Measurements from ENCODE around the gene BNIP1. TPM values are rescaled to one million over a fixed set of nuclear protein-coding genes. Genes with fewer than 3 reads are reported as not detected.
"Not testable (repeated sequence)": the region's sequence is repeated elsewhere in the genome, so short reads cannot be mapped to it uniquely, and the experiment has no call there.

The BNIP1 gene
- total RNA-seq, 2 experiments from 2014 or later: 13.2 to 13.3 TPM

DNA sequence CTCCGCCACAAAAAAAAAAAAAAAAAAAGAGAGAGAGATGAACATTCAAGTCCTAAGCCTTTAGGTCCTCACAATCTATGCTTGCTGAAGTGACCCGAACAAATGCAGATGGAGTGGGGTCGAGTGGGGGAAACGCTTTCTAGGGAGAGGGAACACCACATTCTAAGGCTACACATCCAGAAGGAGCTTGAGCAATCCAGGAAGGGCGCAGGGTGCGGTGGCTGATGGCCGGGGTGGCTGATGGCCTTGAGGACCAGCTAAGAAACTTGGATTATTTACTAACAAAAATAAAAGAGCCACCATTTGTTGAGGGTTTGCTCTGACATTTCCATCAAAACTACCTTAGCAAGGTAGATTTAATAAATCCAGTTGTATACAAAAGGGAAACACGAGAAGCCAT lies 764 bp upstream of the BNIP1 start:
- DNase-seq: no peak
- Mint-ChIP-seq H3K36me3 (ENCODE audit: low read depth) (peaks cover 7% of the 10 kb centered on the region), H3K9me3 (no peaks in the 10 kb centered on the region), H3K4me1 (peaks cover 17% of the 10 kb centered on the region), H3K27me3 (no peaks in the 10 kb centered on the region), H3K4me3 (no peak overlapping the region), H3K27ac (no peak overlapping the region)
- CTCF ChIA-PET: interaction anchor here (0.7 to 5.4 kb wide), 2 partner anchors 79 to 159 kb away, joined by 4 to 42 read pairs; partner anchors contain the start of gene ATP6V0E1
- POLR2A ChIA-PET: interaction anchor here (1.8 to 2.2 kb wide), 2 partner anchors 108 to 160 kb away, joined by 8 to 31 read pairs; partner anchors contain the start of gene ATP6V0E1

DNA sequence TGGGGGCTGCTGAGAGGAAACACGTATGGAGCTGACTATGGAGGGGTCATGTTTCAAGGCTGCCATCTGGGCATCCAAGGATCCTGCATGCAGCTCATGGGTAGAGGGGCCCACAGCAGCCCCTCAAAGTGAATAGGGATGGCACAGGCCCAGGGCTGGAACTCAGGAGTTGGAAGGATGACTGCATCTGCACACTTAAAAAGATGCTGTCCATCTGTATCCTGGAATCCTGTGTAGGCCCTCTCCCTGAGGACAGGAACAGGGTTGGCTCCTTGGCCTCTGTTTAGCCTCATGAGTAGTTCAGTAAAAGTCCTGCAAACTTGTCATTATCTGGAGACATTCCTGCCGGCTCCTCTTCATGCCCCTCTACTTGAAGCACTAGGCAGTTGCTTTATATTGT lies 4.0 kb downstream of the BNIP1 start:
- no peak overlapping the region for H3K27ac Mint-ChIP-seq
- H3K4me3 Mint-ChIP-seq: no peak overlapping the region
- H3K9me3 Mint-ChIP-seq: no peaks in the 10 kb centered on the region
- no peak for DNase-seq
- ChIA-PET CTCF (interaction anchor here (0.7 to 5.4 kb wide), 2 partner anchors 113 to 164 kb away, joined by 3 to 42 read pairs; partner anchors contain the start of gene ATP6V0E1), POLR2A (interaction anchor here (0.7 kb wide), 1 partner anchor 164 kb away, joined by 4 read pairs; no protein-coding TSS in a partner anchor)
- H3K4me1 Mint-ChIP-seq: peaks cover 17% of the 10 kb centered on the region
- H3K36me3 Mint-ChIP-seq (ENCODE audit: low read depth): peaks cover 27% of the 10 kb centered on the region
- H3K27me3 Mint-ChIP-seq: no peaks in the 10 kb centered on the region

DNA sequence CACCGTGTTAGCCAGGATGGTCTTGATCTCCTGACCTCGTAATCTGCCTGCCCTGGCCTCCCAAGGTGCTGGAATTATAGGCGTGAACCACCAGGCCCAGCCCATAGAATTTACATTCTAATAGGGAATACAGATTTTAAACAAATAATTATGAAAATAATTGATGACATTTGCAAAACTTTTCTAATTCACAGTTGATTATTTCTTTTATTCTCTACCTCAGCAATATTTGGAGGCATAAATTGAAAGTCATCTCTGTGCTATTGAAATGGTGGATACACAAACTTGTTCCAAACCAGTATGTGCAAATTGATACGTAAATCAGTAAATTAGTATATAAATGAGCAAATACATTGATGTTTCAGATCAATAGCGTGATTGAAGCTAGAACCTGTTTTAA lies 8.2 kb downstream of the BNIP1 start:
- no peak overlapping the region for H3K4me3 Mint-ChIP-seq
- ChIA-PET POLR2A (interaction anchor here (1.0 kb wide), 1 partner anchor 11 kb away, joined by 3 read pairs; no protein-coding TSS in a partner anchor), CTCF (interaction anchor here (0.8 kb wide), 1 partner anchor 15 kb away, joined by 4 read pairs; no protein-coding TSS in a partner anchor)
- no peaks in the 10 kb centered on the region for H3K27me3 Mint-ChIP-seq
- no peak overlapping the region for H3K27ac Mint-ChIP-seq
- H3K36me3 Mint-ChIP-seq (ENCODE audit: low read depth): peaks cover 30% of the 10 kb centered on the region
- H3K4me1 Mint-ChIP-seq: no peaks in the 10 kb centered on the region
- H3K9me3 Mint-ChIP-seq: no peaks in the 10 kb centered on the region
- no peak for DNase-seq

DNA sequence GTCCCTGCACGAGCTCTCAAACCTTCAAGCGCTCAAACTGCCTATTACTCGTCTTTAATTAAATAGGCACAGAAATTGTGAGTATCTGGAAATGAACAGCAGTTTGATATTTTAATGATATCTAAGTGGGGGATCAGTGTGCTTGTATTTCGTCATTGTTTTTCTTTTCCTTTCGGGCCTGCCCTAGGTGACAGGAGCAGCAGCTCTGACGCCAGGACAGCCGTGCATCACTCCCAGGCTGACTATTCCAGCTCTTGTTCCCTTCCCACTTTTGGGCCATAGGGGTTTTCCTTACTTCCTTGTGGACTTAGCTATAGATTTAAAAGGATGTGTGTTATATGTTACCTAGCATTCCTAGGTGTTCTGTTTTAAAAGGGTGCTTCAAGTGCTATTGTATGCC lies 9.5 kb downstream of the BNIP1 start:
- Mint-ChIP-seq H3K36me3 (ENCODE audit: low read depth) (peaks cover 33% of the 10 kb centered on the region), H3K27me3 (no peaks in the 10 kb centered on the region), H3K4me1 (no peaks in the 10 kb centered on the region), H3K4me3 (no peak overlapping the region), H3K9me3 (no peaks in the 10 kb centered on the region), H3K27ac (no peak overlapping the region)
- DNase-seq: no peak
- ChIA-PET POLR2A (interaction anchor here (1.0 kb wide), 1 partner anchor 13 kb away, joined by 3 read pairs; no protein-coding TSS in a partner anchor), CTCF (no interaction called here)

DNA sequence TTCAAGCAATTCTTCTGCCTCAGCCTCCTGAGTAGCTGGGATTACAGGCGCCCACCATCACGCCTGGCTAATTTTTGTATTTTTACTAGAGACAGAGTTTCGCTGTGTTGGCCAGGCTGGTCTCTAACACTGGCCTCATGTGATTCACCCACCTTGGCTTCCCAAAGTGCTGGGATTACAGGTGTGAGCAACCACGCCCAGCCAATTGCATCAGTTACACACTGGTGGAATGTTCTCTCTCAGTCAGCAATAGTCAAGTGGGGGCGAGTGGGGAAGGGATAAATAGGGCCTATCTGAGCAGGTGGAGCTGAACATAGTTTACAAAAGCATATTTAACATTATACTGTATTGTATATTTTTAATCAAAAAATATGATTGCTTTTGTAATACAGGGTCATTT lies 10.3 kb downstream of the BNIP1 start:
- CTCF ChIA-PET, H3K27ac Mint-ChIP-seq: not testable (repeated sequence)
- H3K36me3 Mint-ChIP-seq (ENCODE audit: low read depth): peaks cover 29% of the 10 kb centered on the region

DNA sequence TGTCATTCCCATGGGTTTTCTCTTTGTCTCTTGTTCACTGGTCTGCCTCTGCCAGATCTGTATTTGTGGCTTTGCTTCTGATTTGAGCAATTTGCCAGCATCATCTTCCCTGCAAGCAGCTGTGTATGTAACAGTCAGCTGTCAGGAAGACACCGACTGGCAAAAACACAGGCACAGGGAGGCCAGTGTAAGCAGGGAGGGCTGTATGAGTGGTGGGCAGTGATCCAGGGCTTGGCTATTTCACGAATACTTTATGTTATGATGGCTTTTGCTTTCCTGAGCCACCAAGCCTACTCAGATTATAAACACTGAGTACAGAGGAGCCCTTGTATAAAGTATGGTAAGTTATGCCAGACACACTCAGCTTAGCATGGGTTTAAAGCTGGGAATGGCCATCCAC lies 11.6 kb downstream of the BNIP1 start:
- no peak for DNase-seq
- H3K4me3 Mint-ChIP-seq: no peak overlapping the region
- no peaks in the 10 kb centered on the region for H3K27me3 Mint-ChIP-seq
- no peak overlapping the region for H3K27ac Mint-ChIP-seq
- no peaks in the 10 kb centered on the region for H3K4me1 Mint-ChIP-seq
- CTCF ChIA-PET: no interaction called here
- H3K36me3 Mint-ChIP-seq (ENCODE audit: low read depth): peaks cover 30% of the 10 kb centered on the region
- POLR2A ChIA-PET: no interaction called here
- no peaks in the 10 kb centered on the region for H3K9me3 Mint-ChIP-seq

More for the DNA sequence above, 10.3 kb downstream of the BNIP1 start:
- H3K27me3 Mint-ChIP-seq, POLR2A ChIA-PET, DNase-seq, H3K4me1 Mint-ChIP-seq, H3K4me3 Mint-ChIP-seq, H3K9me3 Mint-ChIP-seq: not testable (repeated sequence)

DNA sequence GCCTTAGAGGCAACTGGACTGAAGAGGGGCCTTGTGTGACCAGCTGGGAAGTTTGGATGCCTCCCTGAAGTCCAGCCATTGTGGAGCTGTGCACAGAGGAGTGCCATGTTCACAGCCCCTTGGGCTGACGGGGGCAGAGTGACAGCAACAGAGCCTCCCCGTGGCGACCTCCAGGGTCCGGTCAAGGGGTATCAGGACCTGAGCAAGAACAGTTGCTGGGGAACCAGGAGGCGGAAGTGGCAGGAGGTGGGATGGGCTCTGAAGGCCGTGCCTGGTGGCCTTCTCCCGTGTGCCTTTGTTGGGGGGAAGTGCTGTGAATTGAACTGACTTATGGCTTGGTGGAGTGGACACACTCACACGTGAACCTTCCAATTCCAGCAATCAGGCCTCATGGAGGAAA lies 14.0 kb downstream of the BNIP1 start:
- Mint-ChIP-seq H3K4me1 (no peaks in the 10 kb centered on the region), H3K9me3 (no peaks in the 10 kb centered on the region), H3K4me3 (no peak overlapping the region), H3K36me3 (ENCODE audit: low read depth) (peaks cover 34% of the 10 kb centered on the region), H3K27ac (no peak overlapping the region), H3K27me3 (no peaks in the 10 kb centered on the region)
- CTCF ChIA-PET: no interaction called here
- POLR2A ChIA-PET: no interaction called here
- no peak for DNase-seq

DNA sequence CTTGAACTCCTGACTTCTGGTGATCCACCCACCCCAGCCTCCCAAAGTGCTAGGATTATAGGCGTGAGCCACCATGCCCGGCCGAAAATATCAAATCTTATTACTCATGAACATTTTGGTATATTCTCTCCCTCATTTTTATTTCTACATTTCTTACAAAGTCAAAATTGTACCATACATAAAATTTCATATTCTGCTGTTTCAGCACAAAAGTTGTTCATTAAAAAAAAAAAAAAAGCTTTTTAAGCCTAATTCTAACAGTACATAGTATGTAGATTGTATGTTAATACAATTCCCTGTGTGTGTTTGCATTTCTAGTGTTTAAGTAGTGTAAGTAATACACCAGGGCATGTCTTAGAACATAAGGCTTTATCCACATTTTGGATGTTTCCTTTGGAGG lies 14.9 kb downstream of the BNIP1 start:
- peaks cover 30% of the 10 kb centered on the region for H3K36me3 Mint-ChIP-seq (ENCODE audit: low read depth)

DNA sequence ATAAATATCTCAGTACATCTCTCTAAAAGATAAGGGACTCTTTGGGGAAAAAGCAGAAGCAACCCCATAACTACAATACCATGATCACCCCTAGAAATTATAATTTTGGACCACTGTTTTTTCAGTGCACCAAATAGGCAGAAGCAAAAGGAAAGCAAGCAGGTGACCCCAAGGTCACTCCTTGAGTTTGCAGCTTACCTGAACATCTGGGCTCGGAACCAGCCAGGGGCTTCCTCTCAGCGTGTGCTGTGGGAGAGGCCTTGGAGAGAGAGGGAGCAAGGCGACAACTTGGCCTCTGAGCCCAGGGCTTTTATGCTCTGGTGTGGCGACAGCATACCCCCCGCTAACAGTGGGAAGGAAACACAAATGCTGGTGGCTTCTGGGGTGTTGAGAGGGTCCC lies 16.8 kb downstream of the BNIP1 start:
- Mint-ChIP-seq H3K27me3 (no peaks in the 10 kb centered on the region), H3K9me3 (no peaks in the 10 kb centered on the region), H3K4me1 (no peaks in the 10 kb centered on the region), H3K4me3 (no peak overlapping the region), H3K36me3 (ENCODE audit: low read depth) (peaks cover 28% of the 10 kb centered on the region), H3K27ac (no peak overlapping the region)
- no peak for DNase-seq
- POLR2A ChIA-PET: no interaction called here
- CTCF ChIA-PET: no interaction called here

More for the DNA sequence above, 14.9 kb downstream of the BNIP1 start:
- no peaks in the 10 kb centered on the region for H3K4me1 Mint-ChIP-seq
- no peak overlapping the region for H3K27ac Mint-ChIP-seq
- no peak overlapping the region for H3K4me3 Mint-ChIP-seq
- H3K9me3 Mint-ChIP-seq: no peaks in the 10 kb centered on the region
- no peak for DNase-seq
- no peaks in the 10 kb centered on the region for H3K27me3 Mint-ChIP-seq
- CTCF ChIA-PET: no interaction called here
- POLR2A ChIA-PET: no interaction called here

DNA sequence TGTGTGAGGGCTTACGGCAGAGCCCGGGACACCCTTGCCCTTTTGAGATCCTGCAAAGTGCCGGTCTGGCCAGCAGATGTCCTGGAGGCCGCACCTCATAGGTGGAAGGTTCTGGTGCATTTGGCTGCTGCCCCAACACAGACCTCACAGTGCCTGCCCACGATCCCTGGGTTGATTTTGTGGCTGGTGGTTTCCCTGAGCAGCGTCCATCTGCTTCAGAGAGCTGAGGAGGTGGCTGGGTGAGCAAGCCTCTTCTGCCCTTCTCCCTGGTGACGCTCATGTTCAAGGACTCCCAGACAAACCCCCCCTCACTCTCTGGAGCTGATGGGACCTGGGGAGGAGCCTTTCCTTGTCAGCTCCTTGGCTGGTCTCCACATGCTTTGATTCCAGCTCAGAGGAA lies 18.9 kb downstream of the BNIP1 start:
- ChIA-PET CTCF (no interaction called here), POLR2A (interaction anchor here (1.0 to 1.4 kb wide), 2 partner anchors 10 to 179 kb away, joined by 3 read pairs; no protein-coding TSS in a partner anchor)
- H3K4me3 Mint-ChIP-seq: no peak overlapping the region
- peaks cover 26% of the 10 kb centered on the region for H3K36me3 Mint-ChIP-seq (ENCODE audit: low read depth)
- H3K9me3 Mint-ChIP-seq: no peaks in the 10 kb centered on the region
- no peaks in the 10 kb centered on the region for H3K4me1 Mint-ChIP-seq
- DNase-seq: no peak
- H3K27ac Mint-ChIP-seq: no peak overlapping the region
- no peaks in the 10 kb centered on the region for H3K27me3 Mint-ChIP-seq

DNA sequence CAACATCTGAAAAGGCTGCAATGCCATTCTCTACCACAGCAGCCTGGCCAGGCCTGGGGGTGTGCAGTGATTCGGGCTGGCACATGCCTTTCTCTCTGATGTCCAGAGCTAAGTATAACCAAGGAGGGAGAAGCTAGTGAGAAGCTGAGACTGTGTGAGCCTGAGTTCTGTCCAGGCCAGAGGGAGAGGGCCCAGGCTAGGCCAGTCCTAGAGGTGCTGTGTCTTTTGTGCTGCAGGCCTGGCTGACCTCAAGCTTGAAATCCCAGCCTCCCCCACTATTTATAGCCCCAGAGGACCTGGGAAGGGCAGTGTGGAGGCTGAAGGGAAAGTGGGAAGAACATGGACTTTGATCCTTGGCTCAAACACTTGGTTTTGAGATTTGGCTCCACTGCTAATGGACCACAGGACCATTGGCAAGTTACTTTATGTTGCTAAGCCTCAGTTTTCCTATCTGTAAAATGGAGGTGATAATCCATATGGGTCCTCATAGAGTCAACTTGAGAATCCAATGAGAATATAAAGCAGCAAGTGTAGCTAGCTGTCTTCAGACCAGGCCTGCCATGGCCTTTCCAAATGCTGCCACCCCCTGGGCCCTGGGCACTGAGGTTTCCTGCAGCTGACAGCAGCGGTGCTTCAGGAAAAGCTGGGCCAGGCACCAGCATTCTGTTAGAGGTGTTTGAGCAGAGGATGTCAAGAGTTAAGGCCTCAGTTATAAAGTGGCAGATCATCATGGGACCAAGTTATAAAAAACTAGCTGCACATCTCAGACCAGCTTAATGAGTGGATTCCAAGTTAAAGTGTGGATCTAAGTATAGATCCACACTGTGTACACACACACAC lies 21.1 kb downstream of the BNIP1 start:
- Mint-ChIP-seq H3K27ac (no peak overlapping the region), H3K4me1 (no peaks in the 10 kb centered on the region), H3K27me3 (no peaks in the 10 kb centered on the region), H3K36me3 (ENCODE audit: low read depth) (peaks cover 15% of the 10 kb centered on the region), H3K9me3 (no peaks in the 10 kb centered on the region), H3K4me3 (no peak overlapping the region)
- ChIA-PET POLR2A (no interaction called here), CTCF (interaction anchor here (1.4 kb wide), 1 partner anchor 166 kb away, joined by 3 read pairs; no protein-coding TSS in a partner anchor)
- DNase-seq: no peak

DNA sequence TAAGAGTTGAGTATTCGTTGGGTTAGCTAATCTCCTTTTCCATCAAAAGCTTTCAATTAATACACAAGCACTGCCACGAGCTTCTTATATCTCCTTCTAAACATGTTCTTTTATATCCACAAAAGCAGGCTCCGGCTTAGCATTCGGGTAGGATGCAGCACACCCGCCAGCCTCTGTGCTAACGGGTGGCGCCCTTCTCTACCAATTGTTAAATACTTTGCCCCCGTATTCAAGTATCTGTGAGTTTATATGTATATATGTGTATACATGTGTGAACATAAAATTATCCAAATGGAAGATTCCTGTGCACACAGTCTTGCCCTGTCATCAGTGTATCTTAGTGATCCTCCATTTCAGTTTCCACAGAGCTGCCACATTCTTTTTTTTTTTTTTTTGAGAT lies 27.8 kb downstream of the BNIP1 start:
- Mint-ChIP-seq H3K27ac (no peak overlapping the region), H3K36me3 (ENCODE audit: low read depth) (no peaks in the 10 kb centered on the region), H3K9me3 (peaks cover 5% of the 10 kb centered on the region), H3K4me3 (no peak overlapping the region), H3K27me3 (no peaks in the 10 kb centered on the region), H3K4me1 (no peaks in the 10 kb centered on the region)
- no peak for DNase-seq
- ChIA-PET POLR2A (no interaction called here), CTCF (no interaction called here)

DNA sequence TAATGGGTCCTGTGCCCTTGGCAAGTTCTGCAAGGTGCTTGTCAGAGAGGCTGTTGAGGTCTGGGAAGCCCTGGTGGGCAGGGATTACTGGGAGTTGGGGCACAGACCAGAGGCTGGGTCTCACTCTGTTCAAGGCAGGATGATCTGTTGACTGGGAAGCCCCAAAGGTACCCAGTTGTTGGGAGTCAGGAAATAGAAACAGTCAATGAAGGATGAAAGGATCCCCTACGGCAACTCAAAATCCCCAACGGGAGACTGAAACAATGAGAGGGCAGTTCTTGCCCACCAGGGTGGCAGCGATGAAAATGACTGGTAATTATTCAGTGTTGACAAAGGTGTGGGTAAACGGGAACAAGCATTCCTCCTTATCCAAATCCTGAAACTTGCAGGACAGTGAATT lies 31.2 kb downstream of the BNIP1 start:
- H3K36me3 Mint-ChIP-seq (ENCODE audit: low read depth): no peaks in the 10 kb centered on the region
- CTCF ChIA-PET: no interaction called here
- H3K27me3 Mint-ChIP-seq: no peaks in the 10 kb centered on the region
- peaks cover 2% of the 10 kb centered on the region for H3K4me1 Mint-ChIP-seq
- H3K4me3 Mint-ChIP-seq: no peak overlapping the region
- no peak overlapping the region for H3K27ac Mint-ChIP-seq
- no peak for DNase-seq
- H3K9me3 Mint-ChIP-seq: peaks cover 10% of the 10 kb centered on the region
- POLR2A ChIA-PET: no interaction called here

Data from activated CD4-positive, alpha-beta memory T cell treated with anti-CD3 and anti-CD28 coated beads, Interleukin-2, amount 10 ng/mL, durations not matched to agents 7 days and 5 days (primary cell).